RWPE1 (cell line): ENCODE results near the gene WAPL.

ENCODE experiments used
- CTCF ChIA-PET: fragments of 350-600 bp; sonication (Branson Sonifier 250); formaldehyde crosslinking; extraction: SDS; loops from one replicate; lab custom pipeline; 2021; lab: Yijun Ruan, JAX
- POLR2A ChIA-PET: fragments of 400-600 bp; formaldehyde crosslinking; extraction: SDS; loops from one replicate; lab custom pipeline; 2020; ENCODE audit warnings: antibody characterized with exemption; ENCODE audit not compliant: low non-redundant PET; lab: Yijun Ruan, JAX
- DNase-seq: peaks from one replicate; pipeline ENCODE4 v3.0.0; 2012; ENCODE audit warnings: low spot score
- H3K27ac ChIP-seq: fragments of 450-650 bp; 2 replicates; pipeline ENCODE4 v1.5.1; 2017
- CTCF ChIP-seq: fragments of 450-650 bp; conservative IDR thresholded peaks from 2 replicates; pipeline ENCODE4 v1.5.1; 2017; ENCODE audit warnings: low read depth, mild to moderate bottlenecking

The WAPL gene

GRCh38 chr10:86449926-86450558, 71.5 kb downstream of the WAPL start:
- H3K27ac ChIP-seq, result no peak overlapping the region
- POLR2A ChIA-PET, result no interaction called here
- CTCF ChIA-PET, result interaction anchor here (0.6 kb wide), 1 partner anchor 30 kb away, joined by 3 read pairs; no protein-coding TSS in a partner anchor
- TF ChIP-seq CTCF, result no peak
- DNase-seq, result no peak

GRCh38 chr10:86447432-86447831, 74.2 kb downstream of the WAPL start:
- no peak for TF ChIP-seq CTCF
- ChIA-PET CTCF (no interaction called here), POLR2A (no interaction called here)
- H3K27ac ChIP-seq, result no peak overlapping the region
- no peak for DNase-seq

GRCh38 chr10:86446987-86447386, 74.6 kb downstream of the WAPL start:
- no peak overlapping the region for H3K27ac ChIP-seq
- no peak for TF ChIP-seq CTCF
- no peak for DNase-seq
- CTCF ChIA-PET, result no interaction called here
- POLR2A ChIA-PET, result no interaction called here

GRCh38 chr10:86446440-86446839, 75.2 kb downstream of the WAPL start:
- POLR2A ChIA-PET, result no interaction called here
- no peak overlapping the region for H3K27ac ChIP-seq
- TF ChIP-seq CTCF, result no peak
- no peak for DNase-seq
- CTCF ChIA-PET, result no interaction called here

- no peak for DNase-seq
- no peak overlapping the region for H3K27ac ChIP-seq
- no peak for TF ChIP-seq CTCF
- ChIA-PET CTCF (no interaction called here), POLR2A (no interaction called here)
Observed at GRCh38 chr10:86443936-86444335, 77.7 kb downstream of the WAPL start.

- ChIA-PET CTCF (interaction anchor here (0.7 kb wide), 1 partner anchor 97 kb away, joined by 3 read pairs; no protein-coding TSS in a partner anchor), POLR2A (no interaction called here)
- no peak for DNase-seq
- no peak for TF ChIP-seq CTCF
- no peak overlapping the region for H3K27ac ChIP-seq
Observed at GRCh38 chr10:86443069-86443468, 78.5 kb downstream of the WAPL start.
